GM19467 (cell line): ENCODE measurements around the gene PNP.
"Not testable (repeated sequence)": the region's sequence is repeated elsewhere in the genome, so short reads cannot be mapped to it uniquely, and the experiment has no call there.

ENCODE experiments used
- ATAC-seq: cut with Tn5 transposase; IDR thresholded peaks from one replicate; pipeline ENCODE4 v1.9.1; 2021; ENCODE audit warnings: mild to moderate bottlenecking, moderate library complexity; ENCODE audit not compliant: unreplicated experiment

The PNP gene

GRCh38 chr14:20489093-20489994 is 20.1 kb downstream of the PNP start:
- no peak for ATAC-seq

DNA sequence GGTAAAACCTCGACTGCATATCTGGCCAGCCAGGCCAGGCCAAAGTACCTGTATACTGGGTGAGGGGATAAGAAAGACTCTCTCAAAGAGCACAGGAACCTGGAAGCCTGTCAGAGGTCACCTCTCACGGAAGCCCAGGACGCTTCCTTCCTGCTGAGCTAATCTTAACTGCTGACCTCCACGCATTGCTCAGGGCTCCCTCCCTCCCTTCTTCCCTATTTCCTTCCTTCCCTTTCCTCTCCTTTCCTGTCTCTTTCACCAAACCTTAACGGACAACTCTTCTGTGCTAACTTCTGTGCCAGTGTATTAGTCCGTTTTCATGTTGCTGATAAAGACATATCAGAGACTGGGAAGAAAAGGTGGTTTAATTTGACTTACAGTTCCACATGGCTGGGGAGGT is 21.4 kb downstream of the PNP start:
- no peak for ATAC-seq

- no peak for ATAC-seq
Observed at GRCh38 chr14:20492486-20492885, 23.3 kb downstream of the PNP start.

GRCh38 chr14:20493634-20494033 is 24.4 kb downstream of the PNP start:
- ATAC-seq, result no peak

- no peak for ATAC-seq
Observed at GRCh38 chr14:20494935-20495766, 25.9 kb downstream of the PNP start.

DNA sequence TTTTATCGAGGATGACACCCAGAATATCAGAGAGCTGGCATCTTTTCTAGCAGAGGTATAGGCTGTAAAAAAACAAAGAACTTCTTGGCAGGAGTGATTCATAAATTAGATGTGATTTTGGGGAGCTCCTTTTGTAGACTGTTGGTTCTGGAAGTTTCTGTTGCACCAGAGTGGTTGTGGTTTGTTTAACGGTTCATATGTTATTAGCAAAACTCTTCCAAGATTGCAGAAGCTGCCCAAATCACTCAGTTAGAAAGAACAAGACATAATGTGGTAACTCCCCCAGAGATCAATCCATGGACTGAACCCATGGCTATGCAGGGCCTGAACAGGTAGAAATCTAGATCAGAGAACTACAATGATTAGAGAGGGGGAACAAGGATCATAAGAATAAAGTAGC is 29.4 kb downstream of the PNP start:
- ATAC-seq, result no peak

DNA sequence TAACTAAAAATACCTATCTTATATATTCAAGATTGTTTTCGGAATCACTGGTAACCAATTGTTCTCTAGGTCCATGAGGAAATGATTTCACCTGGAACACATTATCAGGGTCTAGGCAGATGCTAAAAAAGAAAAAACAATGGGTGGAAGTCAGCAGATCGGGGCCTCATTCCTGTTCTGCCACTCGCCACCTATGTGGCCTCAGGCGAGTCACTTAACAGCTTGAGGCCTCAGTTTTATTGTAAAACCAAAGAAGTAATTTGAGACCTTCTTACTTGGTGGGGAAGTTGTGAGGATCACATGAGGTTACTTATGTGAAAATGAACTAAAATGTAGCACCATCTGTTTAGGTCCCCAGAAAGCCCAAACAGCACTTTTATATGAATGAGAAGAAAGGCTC is 29.9 kb downstream of the PNP start:
- ATAC-seq, result no peak

DNA sequence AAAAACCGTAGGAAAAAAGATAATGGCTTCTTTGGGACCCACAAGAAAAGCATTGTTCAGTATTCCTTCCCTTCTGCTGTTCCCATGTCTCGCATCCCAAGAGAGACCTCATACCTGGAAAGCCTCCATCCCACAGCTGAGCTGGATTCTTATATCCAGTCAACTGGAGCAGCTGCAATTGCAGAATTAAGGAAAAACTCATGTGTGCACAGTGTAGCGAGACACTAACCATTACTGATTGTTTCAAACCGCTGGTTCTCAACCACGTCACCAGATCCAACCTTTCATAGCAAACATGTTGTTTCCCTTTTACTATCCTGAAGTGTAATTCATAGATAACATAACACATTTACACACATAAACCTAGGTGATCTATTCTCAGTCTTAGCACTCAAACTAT is 30.7 kb downstream of the PNP start:
- ATAC-seq, result no peak

DNA sequence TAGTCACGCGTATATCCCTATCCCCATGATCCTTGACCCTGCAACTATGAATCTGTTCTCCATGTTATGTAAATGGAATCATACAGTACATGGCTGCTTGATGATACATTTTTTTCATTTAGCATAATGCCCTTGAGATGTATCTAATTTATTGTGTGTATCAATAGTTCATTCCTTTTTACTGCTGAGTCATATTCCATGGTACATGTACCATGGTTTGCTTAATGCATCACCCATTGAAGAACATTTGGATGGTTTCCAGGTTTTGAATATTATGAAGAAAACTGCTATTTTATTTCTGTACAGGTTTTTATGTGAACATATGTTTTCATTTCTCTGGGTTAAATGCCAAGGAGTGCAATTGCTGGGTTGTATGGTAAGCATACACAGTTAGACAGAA is 32.1 kb downstream of the PNP start:
- no peak for ATAC-seq

DNA sequence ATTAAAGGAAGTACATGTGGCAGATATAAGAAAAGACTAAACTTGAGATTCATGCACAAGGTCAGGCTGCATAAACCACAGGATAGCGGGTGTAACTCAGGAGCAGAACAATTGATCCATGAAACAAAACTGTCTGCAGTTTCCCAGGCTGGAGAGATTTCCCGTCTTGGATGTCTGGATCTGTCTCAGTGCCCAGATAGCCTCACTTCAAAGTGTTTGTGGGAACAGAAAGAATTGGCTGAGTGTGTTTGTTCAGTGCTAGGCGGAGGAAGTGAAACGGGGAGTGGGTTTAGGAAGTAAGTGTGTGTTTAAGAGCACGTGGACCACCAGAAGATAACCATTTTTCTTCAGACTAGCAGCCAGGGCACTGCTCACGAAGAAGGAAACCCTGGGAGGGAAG is 34.7 kb downstream of the PNP start:
- ATAC-seq, result no peak

DNA sequence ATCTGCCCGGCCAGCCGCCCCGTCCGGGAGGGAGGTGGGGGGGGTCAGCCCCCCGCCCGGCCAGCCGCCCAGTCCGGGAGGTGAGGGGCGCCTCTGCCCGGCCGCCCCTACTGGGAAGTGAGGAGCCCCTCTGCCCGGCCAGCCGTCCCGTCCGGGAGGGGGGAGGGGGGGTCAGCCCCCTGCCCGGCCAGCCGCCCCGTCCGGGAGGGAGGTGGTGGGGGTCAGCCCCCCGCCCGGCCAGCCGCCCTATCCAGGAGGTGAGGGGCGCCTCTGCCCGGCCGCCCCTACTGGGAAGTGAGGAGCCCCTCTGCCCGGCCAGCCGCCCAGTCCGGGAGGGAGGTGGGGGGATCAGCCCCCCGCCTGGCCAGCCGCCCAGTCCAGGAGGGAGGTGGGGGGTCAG is 37.1 kb downstream of the PNP start:
- ATAC-seq, result not testable (repeated sequence)

DNA sequence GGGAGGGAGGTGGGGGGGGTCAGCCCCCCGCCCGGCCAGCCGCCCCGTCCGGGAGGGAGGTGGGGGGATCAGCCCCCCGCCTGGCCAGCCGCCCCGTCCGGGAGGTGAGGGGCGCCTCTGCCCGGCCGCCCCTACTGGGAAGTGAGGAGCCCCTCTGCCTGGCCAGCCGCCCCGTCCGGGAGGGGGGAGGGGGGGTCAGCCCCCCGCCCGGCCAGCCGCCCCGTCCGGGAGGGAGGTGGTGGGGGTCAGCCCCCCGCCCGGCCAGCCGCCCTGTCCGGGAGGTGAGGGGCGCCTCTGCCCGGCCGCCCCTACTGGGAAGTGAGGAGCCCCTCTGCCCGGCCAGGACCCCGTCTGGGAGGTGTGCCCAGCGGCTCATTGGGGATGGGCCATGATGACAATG is 37.5 kb downstream of the PNP start:
- not testable (repeated sequence) for ATAC-seq

GRCh38 chr14:20507537-20507936 is 38.3 kb downstream of the PNP start:
- ATAC-seq, result not testable (repeated sequence)

GRCh38 chr14:20508367-20508766 is 39.2 kb downstream of the PNP start:
- no peak for ATAC-seq

DNA sequence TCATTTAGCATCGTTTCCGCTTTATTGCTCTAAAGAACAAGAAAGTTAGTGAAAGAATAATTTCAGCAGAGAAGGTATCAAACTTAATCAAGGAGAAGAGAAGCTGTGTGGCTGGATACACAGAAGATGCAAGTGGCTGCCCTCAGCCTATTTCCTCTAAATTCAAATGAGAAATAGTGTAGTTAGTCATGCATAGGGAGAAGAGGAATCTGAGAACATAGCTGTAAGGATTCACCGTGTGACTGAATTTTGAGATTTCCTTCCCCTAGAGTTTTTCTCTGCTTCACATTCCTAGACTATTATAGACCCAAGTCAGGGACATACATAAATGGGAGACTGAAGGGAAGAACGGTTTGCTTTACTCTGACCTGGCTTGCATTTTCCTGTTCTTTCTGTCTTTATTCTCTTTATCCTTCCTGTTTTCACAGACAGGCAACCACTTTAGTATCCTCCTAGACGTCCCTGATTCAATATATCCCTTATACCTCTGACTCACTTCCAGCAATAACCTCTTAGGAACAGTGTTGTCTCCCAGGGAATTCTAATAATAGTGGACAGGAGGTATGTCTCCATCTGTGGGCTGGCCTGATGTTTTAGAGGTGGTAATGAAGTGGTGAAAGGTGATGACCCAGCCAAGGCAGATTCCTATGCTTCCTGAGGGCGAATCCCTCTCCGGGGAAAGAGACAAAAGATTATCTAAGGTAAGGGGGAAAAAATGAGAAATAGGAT is 43.1 kb downstream of the PNP start:
- no peak for ATAC-seq

- no peak for ATAC-seq
Observed at GRCh38 chr14:20515846-20516245, 46.6 kb downstream of the PNP start.

DNA sequence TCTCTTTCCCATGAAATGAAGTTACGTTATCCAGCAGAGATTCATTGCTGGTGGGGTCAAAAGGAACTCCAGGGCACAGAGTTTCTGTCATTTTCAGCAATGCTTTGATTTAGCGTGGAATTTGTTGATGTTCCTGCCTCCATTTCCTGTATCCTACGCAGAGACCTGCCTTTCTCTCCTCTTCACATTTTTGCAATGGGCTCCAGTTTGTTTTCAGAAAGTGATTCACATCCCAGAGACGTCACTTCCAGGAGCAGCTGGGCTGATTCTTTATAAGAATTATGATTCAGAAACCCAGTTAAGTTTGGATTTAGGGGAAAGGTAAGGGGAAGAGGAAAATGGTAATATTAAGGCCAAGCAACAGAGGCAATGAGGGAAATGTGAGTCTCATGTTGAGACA is 47.7 kb downstream of the PNP start:
- no peak for ATAC-seq

- ATAC-seq, result no peak
Observed at GRCh38 chr14:20522332-20522731, 53.1 kb downstream of the PNP start.

DNA sequence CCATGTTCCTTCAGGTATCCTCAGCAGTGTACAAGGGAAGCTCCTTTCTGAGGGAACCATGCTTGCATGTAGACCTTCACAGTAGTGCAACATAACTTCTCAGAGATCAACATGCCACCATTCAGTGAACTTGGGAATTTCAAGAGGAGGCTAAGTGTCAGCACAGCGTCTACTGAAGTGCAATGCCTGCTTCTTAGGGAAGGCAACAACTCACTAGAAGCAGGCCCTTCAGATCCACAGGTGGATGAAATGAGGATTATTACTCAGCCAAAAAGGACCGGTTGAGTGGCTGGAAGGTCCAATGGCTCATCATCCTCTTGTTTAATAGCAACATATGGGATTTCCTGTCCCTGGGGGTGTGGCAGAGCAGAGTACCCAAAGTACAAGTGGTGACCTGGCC is 54.8 kb downstream of the PNP start:
- no peak for ATAC-seq
